GM19023 (cell line): ENCODE measurements around the gene SLCO3A1.

Experiments
- ATAC-seq: cut with Tn5 transposase; IDR thresholded peaks from one replicate; pipeline ENCODE4 v1.9.1; 2021; ENCODE audit warnings: mild to moderate bottlenecking, moderate library complexity; ENCODE audit not compliant: unreplicated experiment

The SLCO3A1 gene

DNA sequence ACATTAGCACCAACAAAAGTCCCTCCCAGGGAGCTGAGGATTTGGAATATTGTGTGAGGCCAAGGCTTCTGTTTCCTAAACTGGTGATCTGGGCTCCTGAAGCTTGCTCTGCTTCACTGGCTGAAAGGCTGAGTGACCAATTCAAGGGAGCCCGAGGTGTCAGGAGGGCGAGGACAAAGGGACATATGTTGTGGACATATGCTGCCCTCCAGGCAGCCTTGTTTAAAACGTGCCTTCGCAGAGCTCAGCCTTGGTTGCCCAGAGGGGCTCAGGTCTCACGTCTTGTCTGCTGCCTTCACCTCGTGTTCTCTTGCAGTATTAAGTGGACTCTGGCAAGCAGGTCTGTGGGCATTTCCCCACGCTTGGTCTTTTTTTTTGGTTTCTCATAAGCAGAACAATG, 7.0 kb downstream of the SLCO3A1 start:
- ATAC-seq: no peak

DNA sequence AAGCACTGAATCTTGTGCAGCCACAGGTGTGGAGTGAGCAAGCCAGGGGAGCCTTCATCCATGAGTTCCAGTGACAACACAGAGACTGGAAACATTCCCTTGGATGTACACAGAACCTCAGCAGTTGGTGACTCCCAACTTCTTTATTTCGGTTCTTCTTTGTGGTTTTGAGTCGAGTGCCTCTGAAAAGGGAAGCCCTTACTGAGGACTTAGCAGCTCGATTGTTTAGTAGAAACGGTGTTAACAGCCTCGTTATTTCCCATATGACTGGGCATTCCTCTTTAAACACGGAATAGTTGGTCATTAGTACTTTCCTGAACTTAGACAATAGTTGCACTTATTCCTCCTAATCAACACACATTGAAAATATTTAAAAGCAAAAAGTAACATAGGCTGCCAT, 7.7 kb downstream of the SLCO3A1 start:
- ATAC-seq: no peak

DNA sequence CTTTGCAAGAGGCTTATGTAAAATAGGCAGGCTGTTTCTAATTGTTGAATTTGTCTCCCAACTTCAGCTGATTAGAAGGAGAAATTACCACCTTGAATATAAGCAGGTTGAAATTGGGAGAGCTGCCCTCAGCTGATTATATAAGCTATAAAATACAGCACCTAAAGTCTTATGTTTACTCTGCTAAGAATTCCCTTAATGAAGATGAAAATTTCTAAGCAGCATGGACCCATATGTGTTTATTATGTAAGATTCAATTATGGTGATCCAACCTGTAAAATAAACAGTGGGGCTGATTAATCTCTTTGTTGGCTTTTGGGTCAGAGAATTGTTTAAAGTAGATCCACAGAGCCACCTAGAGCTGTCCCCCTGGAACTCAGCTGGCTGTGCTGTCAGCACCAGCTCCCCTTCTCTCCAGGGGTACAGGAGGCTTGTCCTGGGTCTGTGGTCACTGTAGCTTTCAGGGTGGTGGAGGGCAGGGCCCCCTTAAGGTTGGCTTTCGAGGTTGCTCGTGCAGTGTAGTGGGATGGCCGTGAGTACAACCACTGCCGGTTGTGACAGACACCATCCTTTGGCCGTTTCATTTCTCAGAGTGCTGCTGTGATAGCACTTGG, 9.5 kb downstream of the SLCO3A1 start:
- ATAC-seq: no peak

DNA sequence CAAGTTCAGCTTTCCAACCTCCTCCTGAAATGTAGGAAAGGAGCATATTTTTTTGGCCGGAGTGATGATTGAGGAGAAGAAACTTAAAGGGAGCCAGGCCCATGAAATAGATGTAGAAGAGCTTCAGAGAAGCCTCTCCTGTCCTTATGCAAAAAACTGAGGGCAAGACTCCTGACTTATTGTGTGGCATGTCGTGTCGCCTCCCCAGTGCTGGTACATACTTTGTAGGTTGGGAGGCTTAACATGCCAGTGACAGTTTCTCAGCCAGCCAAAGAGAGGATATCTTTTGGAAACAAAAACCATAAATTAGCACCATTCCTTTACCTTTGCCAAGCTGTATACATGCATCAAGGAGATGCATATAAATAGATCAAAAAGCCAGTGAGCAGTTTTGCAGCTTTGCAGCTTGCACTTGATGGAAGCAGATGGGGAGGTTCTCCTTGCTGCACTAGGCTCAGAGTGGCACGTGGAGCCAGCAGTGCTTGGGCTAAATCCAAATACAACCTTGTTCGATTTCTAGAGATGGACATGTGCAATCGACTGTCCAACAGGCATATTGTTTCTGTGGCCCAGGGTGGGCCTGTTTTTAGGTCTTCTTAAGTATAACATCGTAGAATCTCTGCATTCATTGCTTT, 10.2 kb downstream of the SLCO3A1 start:
- ATAC-seq: no peak

DNA sequence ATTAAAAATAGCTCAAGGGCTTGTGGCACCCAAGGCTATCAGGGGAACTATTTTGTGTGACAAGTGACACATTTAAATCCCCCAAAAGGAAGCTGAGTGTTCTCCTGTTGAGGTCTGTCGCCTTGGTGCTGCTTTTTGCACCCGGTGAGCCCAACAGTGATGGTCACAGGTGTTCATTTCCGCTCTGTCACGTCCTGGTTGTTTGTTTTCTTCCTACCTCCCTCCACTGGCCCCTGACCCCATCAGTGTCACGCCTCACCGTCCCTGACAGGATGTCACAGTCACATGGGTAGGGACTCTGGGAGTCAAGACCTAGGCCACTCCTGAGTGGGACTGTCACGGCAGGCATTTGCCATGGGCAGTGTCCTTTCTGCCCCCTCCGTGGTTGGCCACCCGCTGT, 11.2 kb downstream of the SLCO3A1 start:
- ATAC-seq: no peak

DNA sequence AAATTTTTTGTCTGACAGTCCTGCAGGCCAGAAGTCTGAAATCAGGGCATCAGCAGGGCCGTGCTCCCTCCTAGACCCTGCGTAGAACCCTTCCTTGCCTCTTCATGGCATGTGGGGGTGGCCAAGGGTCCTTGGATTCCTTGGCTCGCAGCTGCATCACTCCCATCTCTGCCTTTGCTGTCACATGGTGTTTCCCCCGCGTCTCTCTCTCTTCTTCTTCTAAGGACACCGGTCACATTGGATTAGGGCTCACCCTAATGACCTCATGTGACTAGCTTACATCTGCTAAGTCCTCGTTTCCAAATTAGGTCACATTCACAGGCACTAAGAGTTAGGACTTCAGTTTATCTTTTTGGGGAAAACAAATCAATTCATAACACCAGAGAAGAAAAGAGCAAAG, 12.0 kb downstream of the SLCO3A1 start:
- no peak for ATAC-seq

DNA sequence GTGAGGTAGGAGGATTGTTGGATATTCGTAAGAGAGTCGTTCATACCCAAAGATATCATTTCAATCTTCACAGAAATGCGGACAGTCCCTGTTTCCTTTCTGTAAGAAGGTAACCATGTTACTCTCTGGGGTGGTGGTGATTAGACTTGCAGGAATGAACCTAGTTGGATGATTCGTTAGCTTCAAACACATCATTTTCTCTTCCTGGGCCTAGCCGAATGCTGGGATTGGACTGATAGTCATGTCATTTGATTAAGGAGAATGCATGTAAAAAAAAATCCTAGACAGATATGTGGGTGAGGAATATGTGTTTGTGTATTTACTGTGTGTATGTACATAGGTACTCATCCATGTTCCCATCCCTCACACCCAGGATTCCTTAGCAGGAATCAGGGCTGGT, 12.4 kb downstream of the SLCO3A1 start:
- ATAC-seq: no peak

DNA sequence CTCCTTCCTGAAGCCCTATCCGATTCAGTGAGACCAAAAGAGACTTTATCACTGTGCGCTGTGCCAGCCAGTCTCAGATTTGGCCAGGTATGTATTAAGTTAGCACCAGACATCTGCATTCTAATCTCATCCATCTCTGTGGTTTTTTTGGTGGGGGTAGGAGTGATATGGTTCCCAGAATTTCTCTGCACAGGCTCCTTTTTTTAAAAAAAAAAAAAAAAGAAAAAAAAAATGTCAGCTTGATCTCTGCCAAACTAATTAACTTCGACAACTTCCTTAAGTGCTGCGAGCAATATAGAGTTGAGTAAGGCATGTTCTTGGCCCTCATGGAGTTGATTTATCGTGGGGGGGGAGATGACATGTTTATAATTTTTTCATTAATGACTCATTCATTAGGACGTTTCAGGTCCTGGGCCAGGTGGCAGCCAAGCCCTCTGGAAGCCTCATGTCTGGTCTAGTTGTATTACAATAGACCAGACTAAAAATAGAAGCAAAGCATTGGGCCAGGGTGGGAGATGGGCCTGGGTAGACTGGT, 12.9 kb downstream of the SLCO3A1 start:
- no peak for ATAC-seq

DNA sequence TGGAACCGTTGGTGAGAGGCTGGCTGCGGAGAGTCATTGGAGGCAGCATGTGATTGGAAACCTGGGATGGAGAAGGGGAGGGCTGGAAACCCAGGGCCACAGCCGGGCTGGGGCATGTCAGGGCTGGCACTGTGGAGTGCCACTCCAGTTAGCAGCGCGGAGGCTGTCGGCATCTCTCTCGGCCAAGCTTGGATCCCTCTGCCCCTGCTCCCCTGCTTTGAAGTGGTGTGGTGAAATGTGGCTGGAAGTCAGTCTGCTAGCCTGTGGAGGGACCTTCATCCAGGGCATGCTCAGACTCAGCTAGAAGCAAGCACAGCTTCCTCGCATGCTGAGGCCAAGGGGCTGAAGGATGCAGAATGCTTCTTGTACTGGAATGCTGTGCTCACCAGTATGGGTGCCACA, 13.5 kb downstream of the SLCO3A1 start:
- no peak for ATAC-seq

DNA sequence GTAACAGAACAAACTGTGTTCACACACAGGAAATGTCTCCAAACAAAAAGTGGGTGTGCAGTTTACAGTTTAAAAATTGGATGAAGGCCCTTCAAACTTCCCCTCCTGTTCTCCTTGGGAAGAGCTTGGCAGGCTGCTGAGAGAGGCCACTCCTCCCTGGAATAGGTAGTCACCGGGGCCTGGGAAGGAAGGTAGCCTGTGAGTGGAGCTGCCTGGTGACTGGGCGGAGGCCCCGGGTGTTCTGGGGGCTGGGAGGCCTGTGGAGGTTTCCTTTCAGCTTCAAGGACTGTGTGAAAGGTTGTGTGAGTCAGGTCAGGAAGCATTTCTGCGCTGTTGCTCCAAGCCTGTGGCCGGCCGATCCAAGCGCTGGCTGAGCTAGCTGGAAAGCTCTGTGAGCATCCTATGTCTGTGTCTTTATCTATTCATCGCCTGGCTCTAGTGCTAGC, 14.1 kb downstream of the SLCO3A1 start:
- no peak for ATAC-seq

DNA sequence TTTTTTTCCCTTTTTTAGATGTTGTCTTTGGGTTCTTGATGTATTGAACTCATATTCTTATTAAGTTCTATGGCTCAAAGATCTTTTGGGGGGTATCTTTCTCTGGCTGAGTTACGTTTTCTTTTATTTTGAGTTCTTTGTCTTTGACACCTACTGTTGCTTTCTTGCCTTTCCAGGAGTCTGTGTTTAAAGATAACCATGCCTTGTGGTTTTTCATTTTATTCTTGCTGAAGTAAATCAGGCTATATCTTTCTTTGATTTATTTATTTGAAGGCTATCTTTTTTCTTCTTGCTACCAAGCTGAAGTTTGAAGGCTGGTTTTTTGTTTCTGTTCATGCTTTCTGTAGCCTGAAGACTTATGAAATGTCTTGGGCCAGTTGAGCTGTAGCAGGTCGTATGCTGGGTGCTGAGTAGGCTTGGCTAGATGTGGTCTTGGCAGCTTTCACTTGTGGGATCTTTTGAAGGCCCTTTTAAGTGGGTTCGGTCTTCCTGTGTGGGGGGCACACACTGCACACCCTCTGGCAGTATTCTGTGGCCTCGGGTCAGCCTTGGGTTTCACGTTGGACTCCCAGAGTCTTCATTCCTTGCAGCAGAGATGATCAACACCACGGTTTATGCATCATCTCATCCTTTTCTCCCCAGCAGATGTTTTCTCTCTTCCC, 17.5 kb downstream of the SLCO3A1 start:
- no peak for ATAC-seq

DNA sequence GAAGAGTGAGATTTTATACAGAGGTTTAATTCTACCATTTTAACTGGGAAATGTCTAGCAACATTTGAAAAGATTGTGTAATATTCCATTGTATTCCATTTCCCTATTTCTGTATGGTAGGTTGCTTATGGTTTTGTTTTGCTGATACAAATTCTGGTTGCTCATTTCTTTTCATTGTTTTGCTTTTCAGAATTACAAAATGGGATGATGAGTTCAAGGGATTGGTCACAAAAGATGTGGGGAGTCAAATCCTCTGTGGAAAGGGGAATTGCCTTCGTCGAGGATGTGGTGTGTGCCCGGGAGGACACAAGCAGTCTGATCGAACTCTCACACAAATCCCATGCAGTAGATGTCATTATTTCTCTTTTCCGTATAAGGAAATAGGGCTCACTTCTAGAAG, 18.3 kb downstream of the SLCO3A1 start:
- ATAC-seq: no peak

DNA sequence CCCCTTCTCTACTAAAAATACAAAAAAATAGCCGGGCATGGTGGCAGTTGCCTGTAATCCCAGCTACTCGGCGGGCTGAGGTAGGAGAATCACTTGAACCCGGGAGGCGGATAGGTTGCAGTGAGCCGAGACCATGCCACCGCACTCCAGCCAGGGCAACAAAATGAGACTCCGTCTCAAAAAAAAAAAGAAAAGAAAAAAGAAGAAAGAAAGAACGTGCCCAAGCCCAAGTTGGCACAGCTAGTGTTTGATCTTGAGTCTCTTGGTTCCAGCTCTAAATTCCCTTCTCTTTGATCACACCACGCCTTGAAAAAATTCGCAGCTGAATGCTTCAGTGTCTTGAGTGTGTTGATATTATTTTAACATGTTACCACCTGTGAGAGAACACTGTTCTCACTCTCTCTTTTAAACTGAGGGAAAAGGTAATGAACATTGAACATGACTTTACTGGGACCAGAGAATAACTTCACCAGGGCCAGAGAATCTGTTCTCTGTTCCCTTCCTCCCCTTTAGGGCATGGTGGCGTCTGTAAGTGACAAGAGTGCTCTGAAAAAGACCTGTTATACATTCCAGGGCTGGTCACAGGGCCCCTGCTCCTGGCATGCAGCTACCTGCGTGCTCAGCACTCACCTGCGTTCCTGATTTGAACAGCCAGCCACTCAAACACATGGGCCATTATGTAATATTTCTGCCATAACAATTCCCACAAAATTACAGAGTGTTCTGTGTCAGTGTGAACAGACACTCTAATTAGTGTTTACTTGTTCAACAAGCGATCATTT, 19.0 kb downstream of the SLCO3A1 start:
- ATAC-seq: no peak

DNA sequence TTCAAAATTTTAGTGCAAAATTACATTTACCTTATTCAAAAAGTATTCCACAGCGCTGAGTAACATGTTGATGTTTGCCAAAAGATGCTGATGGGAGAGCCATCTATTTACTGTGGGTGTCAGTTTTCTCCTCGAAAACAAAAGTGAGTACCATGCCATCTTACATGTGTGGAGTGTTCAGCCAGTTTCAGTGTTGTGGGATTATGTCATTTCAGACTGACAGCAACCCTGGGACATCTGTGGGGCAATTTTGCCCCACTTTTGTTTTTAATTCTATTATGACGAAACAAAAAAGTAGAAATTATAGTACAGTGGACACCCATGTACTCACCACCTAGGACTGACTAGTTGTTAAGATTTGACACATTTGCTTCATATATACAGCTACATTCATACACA, 19.6 kb downstream of the SLCO3A1 start:
- no peak for ATAC-seq

DNA sequence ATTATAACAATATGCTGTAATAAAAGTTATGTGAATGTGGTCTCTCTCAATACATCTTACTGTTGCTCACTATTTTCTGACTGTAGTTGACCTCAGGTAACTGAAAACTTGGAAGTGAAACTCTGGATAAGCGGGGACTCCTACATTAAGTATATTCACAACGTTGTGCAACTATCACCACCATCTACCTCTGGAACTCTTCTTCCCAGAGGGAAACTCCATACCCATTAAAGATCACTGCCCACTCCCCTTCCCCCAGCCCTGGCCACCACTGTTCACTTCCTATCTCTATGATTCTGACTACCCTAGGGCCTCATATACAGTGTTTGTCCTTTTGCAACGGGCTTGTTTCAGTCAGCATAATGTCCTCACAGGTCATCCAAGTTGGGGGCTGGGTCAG, 20.7 kb downstream of the SLCO3A1 start:
- no peak for ATAC-seq

DNA sequence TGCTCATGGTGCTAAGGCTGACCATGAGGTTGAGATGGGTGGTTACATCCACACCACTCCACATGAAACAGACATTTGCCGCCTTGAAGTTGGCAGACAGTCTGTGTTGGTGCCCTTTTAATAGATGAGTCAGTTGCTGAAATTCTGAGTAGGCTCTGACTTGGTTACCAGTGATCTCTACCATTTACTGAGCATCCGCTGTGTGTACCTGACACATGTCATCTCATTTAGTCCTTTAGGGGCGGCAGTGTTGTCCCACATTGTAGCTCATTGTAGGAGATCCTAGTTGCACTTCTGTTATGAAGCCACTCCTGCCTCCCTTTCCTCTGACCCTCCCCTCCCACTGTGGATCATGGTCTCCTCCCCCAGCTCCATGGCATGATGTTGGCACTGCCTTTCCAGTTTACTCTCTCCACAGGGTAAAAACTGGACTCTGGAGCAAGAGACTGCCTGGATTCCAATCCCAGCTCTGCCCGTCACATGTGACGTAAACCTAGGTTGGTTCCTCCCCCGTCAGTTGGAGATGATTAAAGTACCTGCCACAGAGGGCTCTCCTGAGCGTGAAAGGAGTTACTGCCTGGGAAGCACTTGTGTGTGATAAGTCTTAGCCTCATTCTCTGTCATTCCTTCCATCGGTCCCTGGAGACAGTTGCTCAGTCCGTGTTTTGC, 21.6 kb downstream of the SLCO3A1 start:
- ATAC-seq: no peak

DNA sequence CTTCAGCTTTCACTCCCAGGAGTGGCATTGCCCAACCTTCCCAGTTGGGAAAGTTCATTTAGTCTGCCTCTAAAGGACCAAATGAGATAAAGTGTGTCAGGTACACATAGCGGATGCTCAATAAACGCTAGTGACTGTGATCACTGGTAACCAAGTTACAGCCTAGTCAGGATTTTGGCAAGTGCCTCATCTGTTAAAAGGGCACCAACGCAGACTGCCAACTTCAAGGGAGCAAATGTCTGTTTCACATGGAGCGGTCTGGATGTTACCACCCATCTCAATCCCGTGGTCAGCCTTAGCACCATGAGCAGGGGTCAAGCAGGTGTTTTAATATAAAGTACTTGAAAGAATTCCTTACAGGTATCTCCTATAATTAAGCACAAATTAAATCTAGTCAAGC, 22.7 kb downstream of the SLCO3A1 start:
- ATAC-seq: no peak

DNA sequence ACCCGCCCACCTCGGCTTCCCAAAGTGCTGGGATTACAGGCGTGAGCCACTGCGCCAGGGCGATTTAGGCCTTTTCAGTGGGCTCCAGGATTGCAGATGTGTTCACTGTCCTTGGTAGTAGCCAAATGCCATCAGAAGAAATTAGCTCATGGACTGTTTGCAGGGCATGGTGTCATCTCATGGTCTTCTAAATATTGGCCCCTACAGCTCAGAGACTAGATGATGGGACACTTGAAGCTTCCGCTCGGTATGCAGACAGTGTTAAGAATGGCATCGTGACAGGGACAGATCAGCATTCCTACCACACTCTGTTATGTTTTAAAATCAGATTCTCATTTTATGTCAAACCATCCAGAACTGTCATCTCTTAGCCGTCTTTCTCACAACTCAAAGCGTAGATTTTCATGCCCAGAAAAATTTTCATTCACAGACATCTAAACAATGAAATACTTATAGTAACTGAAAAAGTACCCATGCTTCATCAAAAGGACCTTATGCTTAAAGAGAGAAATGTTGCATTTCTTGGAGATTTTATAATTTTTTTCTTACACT, 24.9 kb downstream of the SLCO3A1 start:
- no peak for ATAC-seq

DNA sequence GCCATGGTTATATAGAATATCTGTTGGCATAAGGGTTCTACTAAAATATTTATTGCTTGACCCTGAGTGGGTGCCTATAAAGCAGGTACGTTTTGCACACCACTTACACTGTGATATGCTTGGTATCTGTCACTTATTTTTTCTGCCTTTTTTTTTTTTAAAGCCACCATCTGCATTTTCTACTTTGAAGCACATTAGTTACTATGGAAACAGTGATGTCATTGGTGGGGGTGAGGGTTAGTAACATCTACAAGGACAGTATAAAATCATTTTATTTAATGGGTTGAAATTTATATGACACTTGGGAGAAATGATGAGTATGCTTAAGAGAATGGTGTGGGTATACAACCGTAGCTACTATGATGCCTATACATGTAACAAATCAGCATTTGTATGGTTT, 25.6 kb downstream of the SLCO3A1 start:
- no peak for ATAC-seq

DNA sequence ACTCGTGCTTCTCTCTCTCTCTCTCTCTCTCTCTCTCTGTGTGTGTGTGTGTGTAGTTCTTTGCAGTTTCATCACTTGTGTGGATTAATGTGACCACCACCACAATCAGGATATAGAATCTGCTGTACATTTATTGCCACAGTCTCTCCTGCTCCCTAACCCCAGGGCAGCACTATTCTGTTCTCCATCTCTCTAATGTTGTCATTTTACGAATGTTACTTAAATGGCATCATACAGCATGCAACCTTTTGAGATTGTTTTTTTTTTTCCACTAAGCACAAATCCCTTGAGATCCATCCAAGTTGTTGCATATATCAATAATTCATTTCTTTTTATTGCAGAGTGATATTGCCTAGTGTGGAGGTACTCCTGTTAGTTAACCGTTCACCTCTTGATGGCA, 26.9 kb downstream of the SLCO3A1 start:
- ATAC-seq: no peak
